Activated T-cell treated with anti-CD3 and anti-CD28 coated beads, Interleukin-2, amount 50 U/mL, for 4 hours (primary cell): Measurements from ENCODE around the gene STAG1. TPM values are rescaled to one million over a fixed set of nuclear protein-coding genes. Genes with fewer than 3 reads are reported as not detected.
"Not testable (repeated sequence)": the region's sequence is repeated elsewhere in the genome, so short reads cannot be mapped to it uniquely, and the experiment has no call there.

Experiments
- ATAC-seq, 2 donors: fragments of 200-7000 bp; cut with Tn5 transposase; one replicate each; pipeline ENCODE4 v1.10.0; 2021
- DNase-seq: peaks from one replicate; pipeline ENCODE4 v3.0.0-alpha.2; 2020
- H3K27me3 Mint-ChIP-seq: one replicate; pipeline ENCODE4 v1.8.0; 2021; ENCODE audit warnings: low read depth, mixed read lengths
- H3K36me3 Mint-ChIP-seq: one replicate; pipeline ENCODE4 v1.8.0; 2022; ENCODE audit warnings: mixed read lengths; ENCODE audit not compliant: insufficient read depth
- H3K4me1 Mint-ChIP-seq: one replicate; pipeline ENCODE4 v1.8.0; 2021; ENCODE audit warnings: low read depth, mixed read lengths
- H3K4me3 Mint-ChIP-seq: one replicate; pipeline ENCODE4 v1.8.0; 2021; ENCODE audit warnings: mild to moderate bottlenecking, moderate library complexity, mixed read lengths
- H3K9me3 Mint-ChIP-seq: one replicate; pipeline ENCODE4 v1.8.0; 2021; ENCODE audit warnings: mixed read lengths
- total RNA-seq, 3 donors: library from RNA; stranded (reverse); gene quantifications; one replicate each; pipeline ENCODE4 v1.2.1, GENCODE V29; 2021

Gene STAG1
- total RNA-seq, 3 donors from 2014 or later = 44.6 to 46.2 (median 44.6) TPM

DNA sequence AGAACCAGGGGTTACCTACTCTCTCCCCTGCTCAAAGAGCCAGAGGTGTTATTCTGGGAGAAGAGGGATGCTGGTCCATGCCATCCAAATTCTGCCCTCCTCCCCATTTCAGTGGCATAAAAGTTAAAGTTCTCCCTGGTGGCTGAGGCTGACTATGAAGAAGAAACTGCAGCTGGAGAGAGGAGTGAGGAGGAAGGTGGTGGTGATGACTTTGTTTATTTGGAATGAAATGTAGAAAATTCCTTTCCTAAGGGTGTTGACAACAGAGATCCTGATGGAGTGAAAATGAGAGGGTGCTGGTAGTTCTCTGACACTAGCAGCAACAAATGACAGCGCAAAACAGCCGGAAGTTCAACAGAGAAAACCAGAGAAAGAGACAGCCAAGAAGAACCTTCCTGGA lies 401.6 kb downstream of the STAG1 start:
- DNase-seq (no peak), ATAC-seq (no peak)
- H3K36me3 Mint-ChIP-seq = peaks cover 23% of the 10 kb centered on the region
- no peaks in the 10 kb centered on the region for H3K27me3 Mint-ChIP-seq
- peaks cover 2% of the 10 kb centered on the region for H3K9me3 Mint-ChIP-seq
- no peak overlapping the region for H3K4me3 Mint-ChIP-seq
- peaks cover 2% of the 10 kb centered on the region for H3K4me1 Mint-ChIP-seq

GRCh38 chr3:136350132-136350531 lies 402.0 kb downstream of the STAG1 start:
- no peak for DNase-seq
- Mint-ChIP-seq H3K4me1 (peaks cover 2% of the 10 kb centered on the region), H3K9me3 (no peaks in the 10 kb centered on the region), H3K27me3 (no peaks in the 10 kb centered on the region), H3K36me3 (peaks cover 20% of the 10 kb centered on the region), H3K4me3 (no peak overlapping the region)
- no peak for ATAC-seq

GRCh38 chr3:136346486-136346885 lies 405.7 kb downstream of the STAG1 start:
- DNase-seq (no peak), ATAC-seq (no peak)
- H3K4me1 Mint-ChIP-seq = no peaks in the 10 kb centered on the region
- H3K9me3 Mint-ChIP-seq = no peaks in the 10 kb centered on the region
- H3K27me3 Mint-ChIP-seq = no peaks in the 10 kb centered on the region
- peaks cover 17% of the 10 kb centered on the region for H3K36me3 Mint-ChIP-seq
- no peak overlapping the region for H3K4me3 Mint-ChIP-seq

DNA sequence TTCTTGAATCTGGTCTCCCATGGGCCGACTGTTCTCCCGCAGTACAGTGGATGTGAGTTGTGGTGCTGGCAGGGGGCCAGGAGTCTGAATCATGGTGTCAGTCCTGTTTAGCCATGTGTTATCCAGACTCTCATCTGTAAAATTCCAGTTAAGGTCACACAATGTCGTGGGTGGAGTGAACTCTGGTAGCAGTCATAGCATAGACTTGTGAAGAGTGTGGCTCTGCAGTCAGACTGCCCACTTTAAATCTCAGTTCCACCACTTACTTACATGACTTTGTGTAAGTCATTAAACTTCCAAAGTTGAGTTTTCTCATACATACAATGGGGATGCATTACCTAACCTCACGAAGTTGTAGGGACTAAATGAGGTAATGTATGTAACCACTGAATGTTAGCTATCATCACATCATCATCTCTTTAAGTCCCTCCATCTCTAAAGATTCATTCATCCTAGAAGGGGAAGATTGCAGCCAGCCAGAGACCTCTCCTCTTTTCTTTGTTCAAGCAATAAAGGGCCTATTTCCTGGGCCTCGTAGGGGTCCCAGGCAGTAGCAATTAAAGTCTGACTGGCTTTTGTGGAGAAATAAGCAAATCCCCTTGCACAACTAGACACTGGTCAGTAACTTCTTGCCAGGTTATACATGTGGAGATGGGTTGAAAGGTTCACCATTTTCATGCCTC lies 408.2 kb downstream of the STAG1 start:
- ATAC-seq (no peak), DNase-seq (no peak)
- no peak overlapping the region for H3K4me3 Mint-ChIP-seq
- no peaks in the 10 kb centered on the region for H3K9me3 Mint-ChIP-seq
- peaks cover 28% of the 10 kb centered on the region for H3K36me3 Mint-ChIP-seq
- H3K27me3 Mint-ChIP-seq = no peaks in the 10 kb centered on the region
- no peaks in the 10 kb centered on the region for H3K4me1 Mint-ChIP-seq

DNA sequence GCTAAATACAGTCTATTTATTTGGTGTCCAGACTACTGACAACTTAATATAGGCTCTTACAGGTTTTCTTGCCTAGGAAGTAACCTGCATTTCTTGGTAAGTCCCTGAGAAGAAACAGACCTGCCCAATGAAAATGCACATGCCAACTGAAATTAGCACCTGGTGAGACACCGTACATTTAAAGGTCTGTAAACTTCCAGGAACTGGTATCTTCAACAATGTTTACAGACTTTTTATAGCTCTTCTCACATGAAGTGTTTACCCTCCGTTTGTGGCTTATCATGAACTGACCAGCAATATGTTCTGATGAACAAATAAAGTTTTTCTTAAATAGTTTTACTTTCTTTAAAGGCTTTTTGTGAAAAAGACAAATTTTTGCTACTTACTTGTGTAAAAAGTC lies 408.7 kb downstream of the STAG1 start:
- Mint-ChIP-seq H3K4me1 (no peaks in the 10 kb centered on the region), H3K9me3 (no peaks in the 10 kb centered on the region), H3K36me3 (peaks cover 28% of the 10 kb centered on the region), H3K4me3 (no peak overlapping the region), H3K27me3 (no peaks in the 10 kb centered on the region)
- DNase-seq (no peak), ATAC-seq (no peak)

GRCh38 chr3:136336329-136337100 lies 415.7 kb downstream of the STAG1 start:
- ATAC-seq (no peak), DNase-seq (no peak)
- no peaks in the 10 kb centered on the region for H3K9me3 Mint-ChIP-seq
- peaks cover 2% of the 10 kb centered on the region for H3K4me1 Mint-ChIP-seq
- no peaks in the 10 kb centered on the region for H3K27me3 Mint-ChIP-seq
- H3K36me3 Mint-ChIP-seq = peaks cover 39% of the 10 kb centered on the region
- H3K4me3 Mint-ChIP-seq = no peak overlapping the region

DNA sequence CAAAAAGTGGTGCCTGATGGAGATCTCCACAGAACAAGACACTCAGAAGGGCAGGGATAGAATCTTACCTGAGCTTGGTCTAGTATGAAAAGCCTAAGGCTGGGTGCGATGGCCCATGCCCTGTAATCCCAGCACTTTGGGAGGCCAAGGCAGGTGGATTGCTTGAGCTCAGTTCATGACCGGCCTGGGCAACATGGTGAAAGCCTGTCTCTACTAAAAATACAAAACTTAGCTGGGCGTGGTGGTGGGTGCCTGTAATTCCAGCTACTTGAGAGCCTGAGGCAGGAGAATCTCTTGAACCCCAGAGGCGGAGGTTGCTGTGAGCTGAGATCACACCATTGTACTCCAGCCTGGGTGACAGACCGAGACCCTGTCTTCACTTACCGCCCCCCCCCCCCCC lies 417.5 kb downstream of the STAG1 start:
- not testable (repeated sequence) for ATAC-seq, H3K4me1 Mint-ChIP-seq, H3K9me3 Mint-ChIP-seq, DNase-seq, H3K4me3 Mint-ChIP-seq, H3K27me3 Mint-ChIP-seq
- H3K36me3 Mint-ChIP-seq = peaks cover 28% of the 10 kb centered on the region

GRCh38 chr3:136334209-136334608 lies 418.0 kb downstream of the STAG1 start:
- DNase-seq = no peak
- Mint-ChIP-seq H3K9me3 (no peaks in the 10 kb centered on the region), H3K36me3 (peaks cover 28% of the 10 kb centered on the region), H3K4me3 (no peak overlapping the region), H3K4me1 (peaks cover 2% of the 10 kb centered on the region), H3K27me3 (no peaks in the 10 kb centered on the region)
- no peak for ATAC-seq

DNA sequence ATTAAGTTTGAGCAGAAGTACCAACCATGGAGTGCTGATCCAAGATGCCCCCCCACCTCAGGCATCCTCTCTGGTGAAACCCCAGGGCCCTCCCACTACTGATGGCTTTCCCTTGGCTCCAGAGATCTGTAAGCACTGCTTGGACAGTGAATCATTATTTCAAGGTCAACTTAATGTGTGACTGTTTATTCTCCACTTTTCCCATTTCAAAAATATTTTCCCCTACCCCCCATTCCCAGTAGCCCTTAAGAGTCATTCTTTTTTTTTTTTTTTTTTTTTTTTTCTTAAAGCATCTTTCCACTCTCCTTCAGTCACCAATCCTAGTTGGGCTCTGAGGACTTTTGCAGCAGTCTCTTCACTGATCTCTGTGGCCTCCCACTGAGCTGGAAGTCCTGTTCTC lies 419.4 kb downstream of the STAG1 start:
- no peaks in the 10 kb centered on the region for H3K9me3 Mint-ChIP-seq
- H3K4me3 Mint-ChIP-seq = no peak overlapping the region
- peaks cover 2% of the 10 kb centered on the region for H3K4me1 Mint-ChIP-seq
- peaks cover 31% of the 10 kb centered on the region for H3K36me3 Mint-ChIP-seq
- ATAC-seq = no peak
- no peaks in the 10 kb centered on the region for H3K27me3 Mint-ChIP-seq
- DNase-seq = no peak

DNA sequence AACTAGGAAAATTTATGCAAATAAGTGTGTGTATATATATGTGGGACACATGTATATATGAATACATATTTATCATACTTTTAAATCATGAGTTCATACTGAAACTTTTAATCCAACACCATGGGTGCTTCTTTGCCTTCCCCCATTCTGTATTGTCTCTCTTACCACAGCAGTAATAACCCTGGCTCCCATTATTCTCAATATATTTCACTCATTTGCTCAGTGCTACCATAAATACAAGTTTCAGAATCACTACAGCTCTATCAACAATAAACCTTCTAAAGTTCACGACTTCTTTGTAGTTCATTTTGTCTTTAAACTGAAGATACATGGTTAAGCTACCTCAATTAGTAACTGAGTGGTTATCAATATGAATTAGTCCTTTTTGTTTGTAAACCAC lies 419.9 kb downstream of the STAG1 start:
- Mint-ChIP-seq H3K4me1 (peaks cover 2% of the 10 kb centered on the region), H3K27me3 (no peaks in the 10 kb centered on the region), H3K36me3 (peaks cover 32% of the 10 kb centered on the region), H3K4me3 (no peak overlapping the region), H3K9me3 (no peaks in the 10 kb centered on the region)
- DNase-seq (no peak), ATAC-seq (no peak)

- ATAC-seq (no peak), DNase-seq (no peak)
- H3K4me3 Mint-ChIP-seq = no peak overlapping the region
- no peaks in the 10 kb centered on the region for H3K9me3 Mint-ChIP-seq
- peaks cover 2% of the 10 kb centered on the region for H3K4me1 Mint-ChIP-seq
- H3K27me3 Mint-ChIP-seq = no peaks in the 10 kb centered on the region
- peaks cover 44% of the 10 kb centered on the region for H3K36me3 Mint-ChIP-seq
Measured at GRCh38 chr3:136330900-136331299, 421.3 kb downstream of the STAG1 start.

DNA sequence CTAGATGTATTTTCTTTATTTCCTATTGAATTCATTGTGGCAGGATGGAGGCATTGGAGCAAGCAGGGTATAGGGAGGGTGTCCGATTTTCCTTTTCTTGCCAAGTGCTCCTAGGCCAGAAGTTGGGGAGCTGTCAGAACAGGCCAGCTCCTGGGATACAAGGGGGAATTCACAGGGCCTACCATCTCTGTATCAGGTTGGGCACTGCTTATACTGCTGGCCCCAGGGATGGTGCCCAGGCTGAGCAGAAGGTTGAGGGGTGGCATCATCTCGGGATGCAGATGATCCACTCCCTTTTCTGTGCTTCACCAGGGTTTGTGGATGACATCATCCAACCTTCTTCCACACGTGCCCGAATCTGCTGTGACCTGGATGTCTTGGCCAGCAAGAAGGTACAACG lies 422.6 kb downstream of the STAG1 start:
- no peak for ATAC-seq
- Mint-ChIP-seq H3K4me3 (no peak overlapping the region), H3K36me3 (peaks cover 43% of the 10 kb centered on the region), H3K4me1 (peaks cover 2% of the 10 kb centered on the region), H3K9me3 (peaks cover under 1% of the 10 kb centered on the region), H3K27me3 (no peaks in the 10 kb centered on the region)
- DNase-seq = no peak

DNA sequence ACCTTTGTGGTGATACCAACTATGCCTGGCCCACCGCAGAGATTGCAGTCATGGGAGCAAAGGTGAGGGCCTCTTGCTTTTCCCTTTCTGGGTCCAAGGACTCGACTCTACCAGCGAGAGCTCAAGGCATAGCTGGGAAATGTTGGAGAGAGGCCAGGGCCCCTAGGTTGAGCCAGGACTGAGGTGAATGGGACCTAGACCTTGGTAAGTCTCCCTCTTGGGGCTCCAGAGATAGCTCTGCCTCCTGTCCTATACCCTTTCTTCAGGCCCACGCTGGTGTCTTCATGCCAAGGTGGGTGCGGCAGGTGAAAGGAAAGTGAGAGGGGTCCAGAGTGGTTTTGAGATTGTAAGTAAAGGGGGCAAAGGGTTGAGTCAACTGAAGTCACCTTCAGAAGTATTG lies 424.5 kb downstream of the STAG1 start:
- Mint-ChIP-seq H3K4me3 (no peak overlapping the region), H3K4me1 (peaks cover 1% of the 10 kb centered on the region), H3K9me3 (peaks cover 18% of the 10 kb centered on the region), H3K27me3 (no peaks in the 10 kb centered on the region), H3K36me3 (peaks cover 51% of the 10 kb centered on the region)
- DNase-seq = no peak
- ATAC-seq = no peak

- ATAC-seq (no peak), DNase-seq (no peak)
- Mint-ChIP-seq H3K4me3 (no peak overlapping the region), H3K4me1 (no peaks in the 10 kb centered on the region), H3K9me3 (peaks cover 28% of the 10 kb centered on the region), H3K36me3 (peaks cover 56% of the 10 kb centered on the region), H3K27me3 (no peaks in the 10 kb centered on the region)
Measured at GRCh38 chr3:136326316-136326715, 425.9 kb downstream of the STAG1 start.

GRCh38 chr3:136311968-136312367 lies 440.2 kb downstream of the STAG1 start:
- peaks cover 20% of the 10 kb centered on the region for H3K36me3 Mint-ChIP-seq
- H3K27me3 Mint-ChIP-seq = no peaks in the 10 kb centered on the region
- H3K4me3 Mint-ChIP-seq = no peak overlapping the region
- DNase-seq (no peak), ATAC-seq (no peak)
- H3K9me3 Mint-ChIP-seq = no peaks in the 10 kb centered on the region
- H3K4me1 Mint-ChIP-seq = no peaks in the 10 kb centered on the region
